ENCODE data around the gene TCP1.

DNA sequence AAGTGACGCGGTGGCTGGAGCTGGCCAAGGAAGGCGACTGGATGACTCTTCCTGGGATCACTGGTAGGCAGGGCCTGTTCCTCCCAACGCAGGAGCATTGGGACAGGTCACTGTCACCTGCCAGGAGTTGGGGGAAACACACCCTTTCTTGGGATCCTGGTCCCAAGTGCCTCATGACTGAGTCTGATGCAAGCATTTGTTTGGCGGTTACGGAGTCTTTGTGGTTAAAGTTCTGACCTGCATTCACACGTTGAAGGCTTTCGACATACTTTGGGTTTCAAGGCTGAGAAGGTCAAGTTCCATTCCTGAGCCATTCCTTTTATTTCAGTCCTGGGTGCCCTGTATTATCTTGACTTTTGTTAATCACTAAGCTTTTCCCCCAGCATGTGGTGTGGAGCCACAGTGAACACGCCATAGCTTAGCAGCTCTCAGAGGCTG, 16.6 kb upstream of the TCP1 start:
- TF ChIP-seq, protein P1, sequence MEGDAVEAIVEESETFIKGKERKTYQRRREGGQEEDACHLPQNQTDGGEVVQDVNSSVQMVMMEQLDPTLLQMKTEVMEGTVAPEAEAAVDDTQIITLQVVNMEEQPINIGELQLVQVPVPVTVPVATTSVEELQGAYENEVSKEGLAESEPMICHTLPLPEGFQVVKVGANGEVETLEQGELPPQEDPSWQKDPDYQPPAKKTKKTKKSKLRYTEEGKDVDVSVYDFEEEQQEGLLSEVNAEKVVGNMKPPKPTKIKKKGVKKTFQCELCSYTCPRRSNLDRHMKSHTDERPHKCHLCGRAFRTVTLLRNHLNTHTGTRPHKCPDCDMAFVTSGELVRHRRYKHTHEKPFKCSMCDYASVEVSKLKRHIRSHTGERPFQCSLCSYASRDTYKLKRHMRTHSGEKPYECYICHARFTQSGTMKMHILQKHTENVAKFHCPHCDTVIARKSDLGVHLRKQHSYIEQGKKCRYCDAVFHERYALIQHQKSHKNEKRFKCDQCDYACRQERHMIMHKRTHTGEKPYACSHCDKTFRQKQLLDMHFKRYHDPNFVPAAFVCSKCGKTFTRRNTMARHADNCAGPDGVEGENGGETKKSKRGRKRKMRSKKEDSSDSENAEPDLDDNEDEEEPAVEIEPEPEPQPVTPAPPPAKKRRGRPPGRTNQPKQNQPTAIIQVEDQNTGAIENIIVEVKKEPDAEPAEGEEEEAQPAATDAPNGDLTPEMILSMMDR (IDR thresholded peaks at IDR 0.05): no peak
- no peak for TF ChIP-seq POLR2A (IDR thresholded peaks at IDR 0.05)
